HG03575 (cell line): ENCODE results near the gene NOTCH1.

Experiments used
- ATAC-seq: cut with Tn5 transposase; IDR thresholded peaks from one replicate; pipeline ENCODE4 v1.9.1; 2021; ENCODE audit not compliant: unreplicated experiment, insufficient number of reproducible peaks, low FRiP score; ENCODE audit errors: extremely low read depth

Gene NOTCH1

GRCh38 chr9:136545965-136546696 lies at the start of gene NOTCH1:
Gene NOTCH1, minus strand, starts transcription at chr9:136546048. Its CDS starts 262 bp downstream, at chr9:136545786.
- peak; percentile 65 for ATAC-seq

- no peak for ATAC-seq
Measured at GRCh38 chr9:136594492-136594891, 48.6 kb upstream of the NOTCH1 start.

GRCh38 chr9:136593581-136593980 lies 47.7 kb upstream of the NOTCH1 start:
- ATAC-seq: no peak

DNA sequence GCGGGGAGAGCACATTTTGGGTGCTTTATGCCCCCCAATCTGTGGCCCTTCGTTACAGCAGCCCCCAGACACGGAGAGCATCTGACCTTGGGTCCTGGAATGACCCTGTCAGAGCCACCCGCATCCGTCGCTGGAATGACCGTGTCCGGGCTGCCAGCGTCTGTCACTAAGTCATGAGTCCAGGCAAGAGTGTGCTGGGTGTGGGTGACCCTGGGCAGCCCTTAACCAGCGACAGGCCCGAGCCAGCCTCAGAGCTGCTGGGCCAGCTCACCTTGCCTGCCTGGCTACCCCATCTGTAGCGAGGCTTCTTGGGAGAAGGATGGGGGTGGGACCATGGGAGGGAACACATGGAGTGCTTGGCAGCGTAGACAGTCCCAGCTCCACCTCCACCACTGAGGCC lies 46.8 kb upstream of the NOTCH1 start:
- no peak for ATAC-seq

GRCh38 chr9:136590821-136591752 lies 45.2 kb upstream of the NOTCH1 start:
- ATAC-seq: no peak

DNA sequence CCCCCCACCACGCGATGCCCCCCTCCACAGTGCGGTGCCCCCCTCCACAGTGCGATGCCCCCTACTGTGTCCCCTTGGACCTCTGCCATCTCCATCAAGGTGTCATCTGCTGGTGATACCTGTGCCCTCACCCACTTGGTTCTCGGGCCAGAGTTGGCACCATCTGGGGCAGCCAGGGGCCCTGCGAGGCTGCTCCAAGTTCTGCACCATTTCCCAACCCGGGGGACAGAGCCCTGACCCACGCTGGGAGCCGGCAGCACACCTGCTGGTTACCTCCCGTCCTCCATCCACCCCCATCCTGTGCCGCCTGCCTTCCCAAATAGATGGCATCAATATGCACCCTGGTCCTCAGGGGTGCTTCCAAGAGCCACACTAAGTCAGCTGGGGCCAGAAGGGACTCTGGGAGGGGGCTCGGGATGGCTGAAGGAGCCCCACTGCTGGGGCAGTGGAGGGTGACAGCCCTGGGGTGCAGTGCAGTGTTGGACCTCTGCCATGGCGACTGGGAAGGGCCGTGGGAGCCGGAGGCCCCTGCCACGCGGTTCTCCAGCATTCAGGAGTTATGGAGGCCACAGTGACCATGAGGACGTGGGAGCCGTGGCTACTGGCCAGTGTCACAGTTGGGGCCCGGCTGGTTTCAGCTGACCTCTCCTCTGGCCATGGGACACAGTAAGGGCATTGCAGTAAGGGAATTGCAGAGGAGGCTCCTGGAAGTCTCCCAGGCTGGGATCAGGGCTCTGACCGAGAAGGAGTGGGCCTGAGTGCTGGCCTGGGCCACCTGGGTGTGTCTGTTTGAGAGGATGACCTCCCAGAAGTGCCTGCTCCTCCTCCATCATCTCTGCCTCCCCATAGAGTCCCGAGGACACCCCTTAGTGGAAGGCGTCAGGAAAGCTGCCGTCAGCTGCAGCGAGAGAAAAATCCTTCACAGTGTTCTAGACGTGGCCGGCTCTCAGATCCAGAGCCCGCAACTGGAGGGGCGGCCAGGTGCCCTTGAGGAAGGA lies 44.2 kb upstream of the NOTCH1 start:
- no peak for ATAC-seq

GRCh38 chr9:136588663-136589464 lies 43.0 kb upstream of the NOTCH1 start:
- ATAC-seq: no peak

- ATAC-seq: no peak
Measured at GRCh38 chr9:136587944-136588662, 42.3 kb upstream of the NOTCH1 start.

- ATAC-seq: no peak
Measured at GRCh38 chr9:136587145-136587943, 41.5 kb upstream of the NOTCH1 start.

DNA sequence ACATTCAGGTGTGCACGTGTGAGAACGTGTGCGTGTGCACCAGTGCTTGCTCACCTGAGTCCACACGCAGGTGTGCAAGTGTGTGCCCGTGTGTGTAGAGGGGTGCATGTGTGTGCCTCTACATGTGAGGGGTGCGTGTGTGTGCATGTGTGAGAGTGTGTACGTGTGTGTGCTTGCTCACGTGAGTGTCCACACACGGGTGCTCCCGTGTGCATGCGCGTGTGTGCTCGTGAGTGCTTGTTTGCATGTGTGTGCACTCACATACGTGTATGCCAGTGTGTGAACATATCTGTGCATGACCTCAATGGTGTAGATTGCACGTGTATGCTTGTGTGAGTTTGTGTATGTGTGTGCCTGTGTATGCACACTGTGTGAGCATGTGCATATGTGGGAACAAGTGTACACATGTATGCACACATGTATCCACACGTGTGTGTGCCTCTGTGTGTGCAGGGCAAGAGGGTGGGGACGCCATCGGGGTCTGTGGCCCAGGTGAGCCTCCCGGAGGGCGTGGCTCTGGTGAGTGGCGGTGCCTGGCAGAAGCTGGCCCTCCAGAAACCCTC lies 40.6 kb upstream of the NOTCH1 start:
- no peak for ATAC-seq

DNA sequence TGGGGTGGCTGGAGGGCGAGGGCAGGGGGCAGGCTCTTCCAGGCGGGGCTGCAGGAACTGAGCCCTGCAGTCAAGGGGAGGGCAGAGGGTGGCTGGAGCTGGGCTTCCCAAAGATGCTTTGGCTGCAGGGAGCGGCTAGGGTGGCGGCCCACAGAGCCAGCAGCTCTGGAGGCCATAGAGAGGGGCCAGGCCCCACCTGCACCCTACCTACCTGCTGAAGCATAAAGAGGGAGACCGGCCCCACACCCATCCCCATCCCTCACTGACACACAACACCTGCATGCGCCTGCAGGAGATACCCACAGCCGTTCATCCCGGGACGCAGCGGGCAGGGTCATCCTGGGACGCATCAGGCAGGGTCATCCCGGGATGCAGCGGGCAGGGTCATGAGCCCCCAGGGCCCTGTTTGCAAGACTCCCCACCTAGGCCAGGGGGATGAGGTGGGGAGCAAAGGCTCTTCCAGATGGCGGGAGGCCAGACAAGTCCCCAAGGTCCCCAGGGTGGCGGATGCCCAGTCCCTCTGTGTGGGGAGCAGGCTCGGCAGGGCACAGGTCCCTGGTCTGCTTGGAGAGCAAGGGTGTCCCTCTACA lies 39.8 kb upstream of the NOTCH1 start:
- no peak for ATAC-seq

- ATAC-seq: no peak
Measured at GRCh38 chr9:136584934-136585333, 39.1 kb upstream of the NOTCH1 start.

DNA sequence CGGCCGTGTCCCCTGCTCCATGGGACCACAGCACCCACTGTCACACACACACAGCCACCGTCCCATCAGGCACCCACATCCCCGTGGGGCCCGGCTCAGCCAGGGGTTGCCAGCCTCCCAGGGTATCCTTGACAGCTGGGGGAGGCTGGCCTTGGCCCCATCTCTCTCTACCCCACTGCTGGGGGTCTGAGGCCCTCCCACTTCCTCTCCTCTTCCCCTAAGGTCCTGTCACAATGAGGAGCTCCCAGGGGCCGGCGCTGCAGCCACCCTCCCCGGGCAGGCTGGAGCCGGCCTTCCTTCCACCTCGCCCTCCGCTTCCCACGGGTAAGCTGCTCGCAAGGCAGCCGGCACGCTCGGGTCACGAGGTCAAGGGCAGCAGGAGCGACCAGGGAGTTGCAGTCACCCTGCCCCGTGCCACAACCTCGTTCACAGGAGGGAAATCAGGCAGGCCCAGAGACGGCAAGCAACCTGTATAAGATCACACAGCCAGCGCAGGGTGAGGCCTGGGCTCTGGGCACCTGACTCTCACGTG lies 38.6 kb upstream of the NOTCH1 start:
- no peak for ATAC-seq

DNA sequence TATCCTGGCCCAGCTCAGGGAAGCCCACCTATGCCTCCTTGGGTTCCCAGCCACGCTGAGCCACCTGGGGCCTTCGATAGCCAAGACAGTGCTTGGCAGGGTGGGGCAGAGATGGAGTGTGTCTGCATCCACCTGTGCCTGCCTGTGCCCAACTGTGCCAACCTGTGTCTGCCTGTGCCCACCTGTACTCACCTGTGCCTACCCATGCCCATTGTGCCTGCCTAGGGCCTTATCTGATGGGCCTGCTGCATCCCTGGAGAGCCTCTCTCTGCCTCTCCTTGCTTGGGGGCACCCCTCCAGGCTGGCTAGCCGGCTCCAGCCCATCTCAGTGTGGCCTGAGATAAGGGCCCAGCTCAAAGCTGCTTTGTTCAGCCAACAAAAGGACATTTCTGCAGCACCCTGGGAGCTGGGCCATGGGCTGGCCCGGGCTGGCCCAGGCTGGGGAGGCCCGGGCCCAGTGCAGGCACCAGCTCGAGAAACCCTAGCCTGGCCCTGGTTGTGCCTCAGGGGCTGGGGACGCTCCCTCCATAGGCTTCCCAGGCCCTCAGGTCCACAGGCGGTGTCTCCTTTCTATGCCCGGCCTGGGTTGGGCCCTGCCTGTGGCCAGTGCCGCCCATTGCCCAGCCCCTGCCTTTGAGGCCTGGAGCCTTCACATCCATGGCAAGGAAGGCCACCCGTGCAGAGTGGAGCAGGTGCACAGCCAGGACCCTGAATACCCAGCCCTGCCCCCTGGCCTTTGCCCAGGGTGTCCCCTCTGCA lies 37.3 kb upstream of the NOTCH1 start:
- no peak for ATAC-seq
